GM12865 (cell line): ENCODE results near the gene EDIL3.

Source experiments
- DNase-seq: peaks from one replicate; pipeline ENCODE4 v3.0.0; 2010; ENCODE audit warnings: low read depth
- H3K4me3 ChIP-seq: 2 replicates; pipeline ENCODE4 v1.5.1; 2011; ENCODE audit warnings: mild to moderate bottlenecking, low read depth, low read length, control low read depth
- TF ChIP-seq, protein P1 (sequence below): IDR thresholded peaks from 2 replicates; pipeline ENCODE4 v1.5.1; 2011; ENCODE audit warnings: low read length, control low read depth, low read depth, inconsistent platforms; ENCODE audit not compliant: insufficient read depth; ENCODE audit errors: missing control alignments

EDIL3 gene

DNA sequence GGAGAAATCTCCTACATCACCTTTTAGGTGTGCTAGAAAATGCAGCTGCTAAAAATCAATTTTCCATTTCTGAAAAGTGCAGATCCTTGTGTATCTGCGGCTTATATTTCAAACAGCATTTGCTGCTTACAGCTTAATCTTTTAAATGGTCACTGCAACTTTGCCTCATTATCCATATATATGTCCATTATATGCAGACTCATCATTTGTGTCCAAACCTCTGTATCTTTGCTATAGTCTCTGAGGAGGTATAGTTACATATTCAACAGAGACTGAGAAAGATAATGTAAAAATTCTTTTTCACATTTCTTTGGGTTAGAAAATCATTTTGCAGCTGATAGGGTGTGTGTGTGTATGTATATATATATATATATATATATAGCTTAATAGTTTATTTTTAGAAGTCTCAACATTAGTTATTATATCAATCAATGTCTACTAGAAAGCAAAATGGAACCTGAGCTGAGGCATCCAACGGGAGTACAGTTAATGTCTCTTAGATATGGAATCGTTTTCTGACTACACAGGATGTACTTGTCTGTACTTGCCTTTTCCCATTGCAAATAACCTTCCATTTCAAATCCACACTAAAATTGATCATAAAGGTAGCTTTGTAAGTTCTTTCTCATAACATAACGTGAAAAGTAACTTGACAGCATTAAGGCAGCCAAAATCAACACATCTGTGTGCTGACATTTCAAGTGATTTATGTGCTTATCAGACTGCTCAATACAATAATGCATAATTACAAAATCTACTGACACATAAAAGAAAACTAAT is 397.0 kb downstream of the EDIL3 start:
- TF ChIP-seq, protein P1, sequence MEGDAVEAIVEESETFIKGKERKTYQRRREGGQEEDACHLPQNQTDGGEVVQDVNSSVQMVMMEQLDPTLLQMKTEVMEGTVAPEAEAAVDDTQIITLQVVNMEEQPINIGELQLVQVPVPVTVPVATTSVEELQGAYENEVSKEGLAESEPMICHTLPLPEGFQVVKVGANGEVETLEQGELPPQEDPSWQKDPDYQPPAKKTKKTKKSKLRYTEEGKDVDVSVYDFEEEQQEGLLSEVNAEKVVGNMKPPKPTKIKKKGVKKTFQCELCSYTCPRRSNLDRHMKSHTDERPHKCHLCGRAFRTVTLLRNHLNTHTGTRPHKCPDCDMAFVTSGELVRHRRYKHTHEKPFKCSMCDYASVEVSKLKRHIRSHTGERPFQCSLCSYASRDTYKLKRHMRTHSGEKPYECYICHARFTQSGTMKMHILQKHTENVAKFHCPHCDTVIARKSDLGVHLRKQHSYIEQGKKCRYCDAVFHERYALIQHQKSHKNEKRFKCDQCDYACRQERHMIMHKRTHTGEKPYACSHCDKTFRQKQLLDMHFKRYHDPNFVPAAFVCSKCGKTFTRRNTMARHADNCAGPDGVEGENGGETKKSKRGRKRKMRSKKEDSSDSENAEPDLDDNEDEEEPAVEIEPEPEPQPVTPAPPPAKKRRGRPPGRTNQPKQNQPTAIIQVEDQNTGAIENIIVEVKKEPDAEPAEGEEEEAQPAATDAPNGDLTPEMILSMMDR: no peak
- DNase-seq: no peak
- no peak overlapping the region for H3K4me3 ChIP-seq

DNA sequence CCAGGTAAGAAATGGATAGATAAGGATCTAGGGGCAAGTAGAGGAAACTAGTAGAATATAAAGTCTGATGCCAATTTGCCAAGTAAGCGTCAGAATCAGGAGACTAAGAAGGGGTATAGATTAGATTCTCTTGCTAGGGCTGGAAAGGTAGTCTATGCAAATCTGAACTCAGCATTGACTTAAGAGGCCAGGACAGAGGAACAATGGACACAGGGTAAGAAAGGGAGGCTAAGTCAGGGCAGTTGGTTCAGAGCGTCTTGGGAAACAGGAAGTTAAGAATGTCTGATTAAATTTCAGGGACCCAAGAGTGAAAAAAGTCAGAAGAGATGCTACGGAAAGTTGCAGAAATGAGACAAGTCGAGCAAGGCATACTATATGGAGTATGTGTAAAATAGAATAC is 400.8 kb downstream of the EDIL3 start:
- DNase-seq: no peak
- no peak overlapping the region for H3K4me3 ChIP-seq
- TF ChIP-seq, protein P1: no peak

DNA sequence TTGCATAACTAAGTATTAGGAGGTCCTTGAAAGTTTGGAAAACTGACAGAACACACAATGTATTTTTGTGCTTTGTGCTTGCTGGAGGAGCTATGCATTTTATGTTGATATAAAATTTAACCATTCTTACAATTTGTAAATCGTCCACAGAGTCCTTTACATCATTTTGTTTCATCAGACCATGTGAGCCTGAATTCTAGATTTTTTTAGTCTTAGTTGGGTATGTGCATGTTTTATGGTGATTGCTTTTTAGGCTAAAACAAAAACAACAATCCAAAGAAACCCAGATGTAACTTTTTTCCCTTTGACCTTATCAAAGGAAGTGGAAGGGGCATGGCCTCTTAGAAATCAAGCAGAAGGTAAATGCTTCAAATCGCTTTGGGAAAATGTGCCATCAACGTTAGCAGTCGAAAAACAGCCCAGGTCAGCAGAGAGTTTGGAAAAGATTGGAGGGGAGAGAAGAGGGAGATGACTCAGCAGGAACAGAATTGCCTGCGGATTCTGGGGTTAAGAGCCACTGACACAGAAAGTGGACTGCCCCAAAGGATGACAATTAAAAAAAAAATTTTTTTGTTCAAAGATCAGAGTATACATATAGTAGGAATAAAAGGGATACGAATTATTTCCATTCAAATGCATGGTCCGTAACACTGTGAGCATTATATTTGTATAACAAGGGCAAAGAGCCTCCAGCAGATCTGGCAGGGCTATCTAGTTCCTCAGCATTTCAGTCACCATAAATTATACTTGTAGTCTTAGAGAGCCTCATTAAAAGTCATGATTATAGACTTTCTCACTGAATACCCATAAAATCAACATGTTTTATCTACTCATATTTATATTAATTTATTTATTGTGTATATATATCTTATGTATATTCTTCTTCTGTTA is 410.5 kb downstream of the EDIL3 start:
- TF ChIP-seq, protein P1: no peak
- no peak overlapping the region for H3K4me3 ChIP-seq
- DNase-seq: no peak

DNA sequence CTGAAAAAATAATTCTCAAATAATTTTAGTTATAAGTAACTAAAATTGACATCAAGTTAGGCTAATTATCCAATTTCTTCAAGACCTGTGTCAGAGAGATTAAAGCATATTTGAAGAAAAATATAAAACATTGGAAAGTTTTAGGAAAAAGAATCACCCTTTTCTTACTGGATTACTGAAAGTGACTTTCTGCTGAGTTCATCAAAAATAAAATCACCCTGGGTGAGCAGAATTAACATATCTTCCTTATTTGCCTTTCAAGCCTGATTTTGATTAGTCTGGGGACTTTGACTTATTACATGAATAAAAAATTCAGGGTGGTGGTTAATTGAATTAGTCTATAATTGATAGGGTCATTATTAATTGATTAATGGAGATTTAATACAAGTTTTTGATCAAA is 411.8 kb downstream of the EDIL3 start:
- no peak for DNase-seq
- TF ChIP-seq, protein P1: no peak
- no peak overlapping the region for H3K4me3 ChIP-seq

DNA sequence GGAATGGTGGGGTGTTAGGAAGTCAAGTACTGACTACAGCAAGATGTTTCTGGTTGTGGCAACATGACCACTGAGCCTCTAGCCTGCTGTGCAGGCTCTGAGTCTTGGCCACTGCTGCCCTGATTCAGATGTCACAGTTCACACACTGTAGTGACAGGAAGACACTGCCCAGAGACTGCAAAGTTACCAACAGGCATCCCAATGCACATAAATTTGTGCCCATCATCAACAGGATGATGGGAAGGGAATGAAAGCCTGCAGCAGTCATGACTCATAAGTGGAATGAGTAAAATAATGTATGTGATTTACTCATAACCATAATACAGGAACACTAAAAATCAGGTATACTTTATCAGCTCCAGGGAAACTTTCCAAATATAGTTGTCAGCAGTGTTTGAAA is 412.4 kb downstream of the EDIL3 start:
- no peak overlapping the region for H3K4me3 ChIP-seq
- no peak for DNase-seq
- TF ChIP-seq, protein P1: no peak

DNA sequence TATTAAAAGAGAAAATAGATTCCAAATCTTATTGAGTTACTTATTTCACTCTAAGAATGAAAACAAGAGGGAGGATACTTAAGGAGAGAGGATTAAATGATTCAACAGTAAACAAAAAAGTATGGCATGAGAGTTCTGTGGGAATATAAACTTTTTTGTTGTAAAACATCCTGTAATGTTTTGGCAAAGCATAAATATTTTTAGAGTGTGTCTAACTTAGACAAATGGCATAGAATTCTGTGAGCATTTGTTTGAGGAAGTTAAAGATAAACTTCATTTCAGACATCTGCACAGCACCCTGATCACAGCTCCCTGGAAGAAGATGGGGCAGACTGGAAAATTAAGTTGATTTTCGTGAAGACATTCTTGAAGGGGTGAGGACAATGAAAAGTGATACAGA is 417.3 kb downstream of the EDIL3 start:
- no peak overlapping the region for H3K4me3 ChIP-seq
- no peak for DNase-seq
- TF ChIP-seq, protein P1: no peak

DNA sequence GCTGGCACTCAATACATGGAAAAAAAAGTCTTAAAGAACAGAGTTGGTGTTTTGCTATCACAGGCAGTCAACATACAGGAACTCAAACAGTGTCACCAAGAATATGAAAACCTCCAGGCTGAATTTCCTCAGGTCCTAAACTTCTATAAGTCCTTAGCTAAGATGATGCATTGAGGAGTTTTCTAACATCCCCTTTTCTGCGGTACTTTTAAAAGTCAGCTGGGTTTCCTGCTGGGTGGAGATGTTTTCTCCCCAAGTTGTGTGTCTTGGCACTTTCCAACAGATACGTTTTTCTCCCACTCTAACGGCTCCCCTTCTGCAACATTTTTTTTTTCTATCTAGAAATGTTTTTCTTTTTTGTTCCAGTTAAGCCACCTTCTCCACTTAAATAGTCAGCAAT is 419.2 kb downstream of the EDIL3 start:
- TF ChIP-seq, protein P1: no peak

More for the DNA sequence above, 419.2 kb downstream of the EDIL3 start:
- no peak overlapping the region for H3K4me3 ChIP-seq
- DNase-seq: no peak
